ENCODE results near the gene SLCO2B1.

DNA sequence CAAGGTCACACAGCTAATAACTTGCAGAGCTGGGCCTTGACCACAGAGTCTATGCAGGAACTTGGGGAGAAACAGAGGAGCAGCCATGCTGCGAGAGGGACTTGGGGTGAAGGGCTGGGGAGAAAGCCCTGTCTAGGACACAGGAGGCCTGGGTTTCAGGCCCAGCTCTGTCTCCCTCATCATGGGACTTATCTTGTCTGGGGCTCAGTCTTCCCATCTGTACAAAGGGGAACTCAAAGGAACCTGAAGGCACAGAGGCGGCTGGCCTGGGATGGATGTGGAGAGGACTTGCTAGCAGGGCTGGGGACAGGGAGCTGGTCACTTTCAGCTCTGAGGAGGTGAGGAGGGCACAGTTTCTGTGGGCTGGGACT, 52.7 kb downstream of the SLCO2B1 start:
- no peak for TF ChIP-seq EP300 (IDR thresholded peaks at IDR 0.05)
- TF ChIP-seq, protein P1, sequence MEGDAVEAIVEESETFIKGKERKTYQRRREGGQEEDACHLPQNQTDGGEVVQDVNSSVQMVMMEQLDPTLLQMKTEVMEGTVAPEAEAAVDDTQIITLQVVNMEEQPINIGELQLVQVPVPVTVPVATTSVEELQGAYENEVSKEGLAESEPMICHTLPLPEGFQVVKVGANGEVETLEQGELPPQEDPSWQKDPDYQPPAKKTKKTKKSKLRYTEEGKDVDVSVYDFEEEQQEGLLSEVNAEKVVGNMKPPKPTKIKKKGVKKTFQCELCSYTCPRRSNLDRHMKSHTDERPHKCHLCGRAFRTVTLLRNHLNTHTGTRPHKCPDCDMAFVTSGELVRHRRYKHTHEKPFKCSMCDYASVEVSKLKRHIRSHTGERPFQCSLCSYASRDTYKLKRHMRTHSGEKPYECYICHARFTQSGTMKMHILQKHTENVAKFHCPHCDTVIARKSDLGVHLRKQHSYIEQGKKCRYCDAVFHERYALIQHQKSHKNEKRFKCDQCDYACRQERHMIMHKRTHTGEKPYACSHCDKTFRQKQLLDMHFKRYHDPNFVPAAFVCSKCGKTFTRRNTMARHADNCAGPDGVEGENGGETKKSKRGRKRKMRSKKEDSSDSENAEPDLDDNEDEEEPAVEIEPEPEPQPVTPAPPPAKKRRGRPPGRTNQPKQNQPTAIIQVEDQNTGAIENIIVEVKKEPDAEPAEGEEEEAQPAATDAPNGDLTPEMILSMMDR (IDR thresholded peaks at IDR 0.05): no peak

Measured in tibial nerve (tissue), 4 donors.